ENCODE measurements around the gene SEC31B.

DNA sequence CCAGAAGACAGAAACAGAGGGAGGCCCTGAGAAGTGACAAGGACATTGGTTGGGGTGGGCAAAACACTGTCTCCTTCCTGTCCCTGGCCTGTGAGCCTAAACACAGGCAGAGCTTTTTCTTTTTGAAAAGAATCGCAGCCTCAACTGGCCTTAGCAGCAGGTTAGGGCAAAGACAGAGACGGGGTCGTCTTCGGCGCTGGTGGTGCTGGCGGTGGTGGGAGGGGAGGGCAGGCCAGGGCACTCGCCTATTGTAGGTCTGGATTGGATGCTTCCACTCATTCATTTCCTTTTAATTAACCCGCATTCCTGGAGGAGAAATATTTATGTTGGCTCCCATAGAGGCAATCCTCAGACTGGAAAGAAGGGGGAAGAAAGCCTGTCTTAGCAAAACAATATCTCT, 34.3 kb downstream of the SEC31B start:
- TF ChIP-seq, protein P1, sequence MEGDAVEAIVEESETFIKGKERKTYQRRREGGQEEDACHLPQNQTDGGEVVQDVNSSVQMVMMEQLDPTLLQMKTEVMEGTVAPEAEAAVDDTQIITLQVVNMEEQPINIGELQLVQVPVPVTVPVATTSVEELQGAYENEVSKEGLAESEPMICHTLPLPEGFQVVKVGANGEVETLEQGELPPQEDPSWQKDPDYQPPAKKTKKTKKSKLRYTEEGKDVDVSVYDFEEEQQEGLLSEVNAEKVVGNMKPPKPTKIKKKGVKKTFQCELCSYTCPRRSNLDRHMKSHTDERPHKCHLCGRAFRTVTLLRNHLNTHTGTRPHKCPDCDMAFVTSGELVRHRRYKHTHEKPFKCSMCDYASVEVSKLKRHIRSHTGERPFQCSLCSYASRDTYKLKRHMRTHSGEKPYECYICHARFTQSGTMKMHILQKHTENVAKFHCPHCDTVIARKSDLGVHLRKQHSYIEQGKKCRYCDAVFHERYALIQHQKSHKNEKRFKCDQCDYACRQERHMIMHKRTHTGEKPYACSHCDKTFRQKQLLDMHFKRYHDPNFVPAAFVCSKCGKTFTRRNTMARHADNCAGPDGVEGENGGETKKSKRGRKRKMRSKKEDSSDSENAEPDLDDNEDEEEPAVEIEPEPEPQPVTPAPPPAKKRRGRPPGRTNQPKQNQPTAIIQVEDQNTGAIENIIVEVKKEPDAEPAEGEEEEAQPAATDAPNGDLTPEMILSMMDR (IDR thresholded peaks at IDR 0.05): no peak
- TF ChIP-seq ZFX (IDR thresholded peaks at IDR 0.05; ENCODE audit: borderline replicate concordance): no peak

All from 22Rv1 (cell line).